NCI-H345 treated with DMSO at 0.1 percent for 48 hours (cell line): Measurements from ENCODE around the gene BLOC1S3.

ENCODE experiments used
- DNase-seq: peaks from one replicate; lab custom pipeline; 2025; ENCODE audit not compliant: unreplicated experiment; lab: John Stamatoyannopoulos, UW

Gene BLOC1S3

GRCh38 chr19:45146251-45146650 lies 32.3 kb upstream of the BLOC1S3 start:
- DNase-seq = no peak

- DNase-seq = no peak
Measured at GRCh38 chr19:45146741-45147205, 31.8 kb upstream of the BLOC1S3 start.

DNA sequence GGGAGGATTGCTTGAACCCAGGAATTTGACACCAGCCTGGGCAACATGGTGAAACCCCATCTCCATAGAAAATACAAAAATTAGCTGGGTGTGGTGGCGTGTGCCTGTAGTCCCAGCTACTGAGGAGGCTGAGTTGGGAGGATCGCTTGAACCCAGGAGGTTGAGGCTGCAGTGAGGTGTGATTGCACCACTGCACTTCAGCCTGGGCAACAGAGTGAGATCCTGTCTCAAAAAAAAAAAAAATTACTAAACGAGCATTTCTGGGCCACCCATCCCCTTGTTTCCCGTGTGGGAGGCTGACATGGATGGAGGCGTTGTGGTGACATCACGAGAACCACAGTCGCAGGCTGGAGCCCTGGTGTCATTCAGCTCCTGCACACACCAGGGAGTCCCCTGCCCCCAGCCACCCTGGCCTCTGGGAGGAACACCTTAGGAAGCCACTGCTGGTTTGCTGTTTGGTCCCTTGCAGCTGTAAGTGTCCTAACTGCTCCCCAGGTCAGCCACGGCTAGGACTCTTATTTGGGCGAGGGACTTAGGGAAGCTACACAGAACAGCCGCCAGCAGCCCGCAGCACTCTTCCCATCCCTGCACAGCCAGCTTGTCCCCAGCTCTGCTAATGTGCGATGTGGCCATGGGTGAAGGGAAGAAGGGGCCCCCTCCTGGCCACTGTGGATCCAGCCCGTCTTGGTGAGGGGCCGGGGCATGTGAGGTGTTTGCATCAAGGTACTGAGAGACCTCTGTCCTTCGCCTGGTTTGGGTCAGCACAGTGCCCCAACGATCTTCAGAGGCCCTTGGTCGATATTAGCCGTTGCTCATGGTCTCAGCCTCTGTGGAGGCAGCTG lies 30.5 kb upstream of the BLOC1S3 start:
- DNase-seq = no peak

DNA sequence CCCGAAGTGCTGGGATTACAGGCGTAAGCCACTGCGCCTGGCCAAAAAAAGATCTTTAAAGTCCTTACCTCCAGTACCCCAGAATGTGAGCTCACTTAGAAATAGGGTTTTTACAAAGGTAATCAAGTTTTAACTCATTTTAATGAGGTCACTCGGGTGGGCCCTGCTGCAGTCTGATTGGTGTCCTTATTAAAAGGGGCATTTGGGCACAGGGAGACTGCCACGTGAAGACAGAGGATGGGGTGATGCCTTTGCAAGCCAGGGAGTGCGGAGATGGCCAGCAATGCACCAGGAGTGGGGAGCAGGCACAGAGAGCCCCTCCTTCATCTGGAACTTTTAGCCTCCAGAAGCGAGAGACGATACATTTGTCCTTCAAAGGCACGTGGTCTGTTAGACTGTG lies 29.5 kb upstream of the BLOC1S3 start:
- DNase-seq = no peak

DNA sequence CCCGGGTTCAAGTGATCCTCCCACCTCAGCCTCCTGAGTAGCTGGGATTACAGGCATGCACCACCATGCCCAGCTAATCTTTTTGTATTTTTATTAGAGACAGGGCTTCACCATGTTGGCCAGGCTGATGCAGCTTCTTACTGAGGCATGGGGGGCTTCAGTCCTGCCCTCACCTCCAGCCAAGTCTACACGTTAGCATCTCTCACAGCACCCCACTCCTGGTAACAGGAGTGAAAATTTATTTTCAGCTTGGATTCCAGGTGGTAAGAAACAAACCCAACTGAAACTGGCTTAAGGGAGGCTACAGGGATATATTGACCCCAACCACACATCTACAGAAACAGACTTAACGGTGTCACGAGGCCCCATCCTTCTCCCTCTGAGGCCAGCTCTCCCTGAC lies 28.4 kb upstream of the BLOC1S3 start:
- DNase-seq = no peak

- DNase-seq = no peak
Measured at GRCh38 chr19:45150751-45151281, 27.8 kb upstream of the BLOC1S3 start.

DNA sequence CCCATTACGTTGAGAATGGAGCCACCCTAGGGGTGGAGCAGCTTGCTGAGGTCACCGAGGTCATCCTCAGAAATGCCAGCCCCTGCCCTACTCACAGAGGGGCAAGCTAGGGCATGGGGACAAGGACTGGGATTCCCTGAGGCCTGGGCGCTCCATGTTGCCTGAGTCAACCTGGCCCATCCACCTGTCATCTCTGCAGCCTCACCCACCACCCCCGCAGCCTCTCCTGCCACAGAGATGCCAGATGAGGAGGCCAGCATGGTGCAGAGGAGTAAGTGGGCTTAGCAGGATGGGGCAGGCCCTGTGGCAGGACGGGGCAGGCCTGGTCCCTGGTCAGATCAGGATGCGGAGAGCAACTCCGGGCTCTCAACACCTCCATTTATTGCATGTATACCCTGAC lies 27.3 kb upstream of the BLOC1S3 start:
- DNase-seq = no peak

DNA sequence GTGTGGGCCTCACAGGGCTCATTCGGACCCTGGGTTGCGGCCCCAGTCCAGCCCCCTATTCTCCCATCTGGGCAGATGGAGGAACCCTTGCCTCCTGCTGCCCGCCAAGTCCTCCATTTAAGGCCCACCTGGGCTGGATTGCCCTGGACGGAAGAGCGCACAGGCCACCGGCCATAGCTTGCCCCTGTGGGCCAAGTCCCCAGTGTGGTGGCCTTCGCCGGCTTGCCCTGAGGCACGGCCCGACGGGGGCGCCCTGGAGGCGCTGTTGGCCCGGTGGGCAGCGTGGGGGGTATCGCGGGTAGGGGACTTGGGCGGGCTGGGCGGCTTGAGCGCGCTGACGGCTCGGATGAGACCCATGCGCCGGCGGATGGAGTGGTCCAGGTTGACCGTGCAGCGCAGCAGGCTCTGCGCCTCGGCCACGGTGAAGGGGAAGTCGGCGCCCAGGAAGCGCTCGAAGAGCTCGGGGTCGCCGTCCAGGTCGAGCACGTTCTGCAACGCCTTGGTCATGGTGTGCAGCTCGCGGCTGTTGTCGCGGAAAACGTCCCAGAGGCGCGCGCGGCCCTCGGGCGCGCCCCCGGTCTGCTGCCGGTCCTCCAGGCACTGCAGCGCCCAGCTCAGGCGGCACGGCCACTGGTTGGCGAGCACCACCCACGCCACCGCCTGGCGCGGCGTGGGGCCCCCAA lies 26.6 kb upstream of the BLOC1S3 start:
- DNase-seq = no peak

- DNase-seq = no peak
Measured at GRCh38 chr19:45152504-45153338, 25.9 kb upstream of the BLOC1S3 start.

DNA sequence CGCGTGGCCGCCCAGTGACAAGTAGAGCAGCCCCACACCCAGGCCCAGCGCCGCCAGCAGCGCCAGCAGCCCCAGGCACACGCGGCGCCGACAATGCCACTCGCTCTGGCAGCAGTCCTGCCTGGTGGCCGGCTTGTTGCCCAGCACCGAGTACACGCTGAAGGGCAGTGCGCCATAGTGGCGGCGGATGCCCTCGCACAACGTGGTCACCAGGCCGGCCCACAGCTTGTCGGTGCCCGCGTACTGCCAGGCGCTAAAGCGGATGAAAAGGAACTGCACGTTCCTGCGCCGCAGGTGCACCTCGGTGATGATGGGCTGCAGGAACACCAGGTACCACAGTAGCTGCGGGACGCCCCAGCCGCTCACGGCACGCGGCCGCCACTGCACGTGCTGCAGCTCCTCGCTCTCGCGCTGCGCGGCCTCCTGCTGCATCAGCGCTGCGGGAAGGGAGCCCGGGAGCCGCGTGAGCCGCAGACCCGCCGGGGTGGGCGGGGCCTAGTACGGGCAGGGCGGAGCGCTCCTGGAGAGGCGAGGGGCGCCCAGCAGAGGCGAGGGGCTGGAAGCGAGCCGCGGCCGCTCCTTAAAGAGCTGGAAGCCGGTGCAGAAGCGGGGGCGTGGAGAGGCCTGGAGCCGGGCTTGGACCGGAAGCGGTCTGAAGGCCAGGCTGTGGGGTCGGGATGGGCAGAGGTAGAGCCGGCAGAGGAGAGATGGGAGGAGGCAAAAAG lies 25.1 kb upstream of the BLOC1S3 start:
- no peak for DNase-seq

DNA sequence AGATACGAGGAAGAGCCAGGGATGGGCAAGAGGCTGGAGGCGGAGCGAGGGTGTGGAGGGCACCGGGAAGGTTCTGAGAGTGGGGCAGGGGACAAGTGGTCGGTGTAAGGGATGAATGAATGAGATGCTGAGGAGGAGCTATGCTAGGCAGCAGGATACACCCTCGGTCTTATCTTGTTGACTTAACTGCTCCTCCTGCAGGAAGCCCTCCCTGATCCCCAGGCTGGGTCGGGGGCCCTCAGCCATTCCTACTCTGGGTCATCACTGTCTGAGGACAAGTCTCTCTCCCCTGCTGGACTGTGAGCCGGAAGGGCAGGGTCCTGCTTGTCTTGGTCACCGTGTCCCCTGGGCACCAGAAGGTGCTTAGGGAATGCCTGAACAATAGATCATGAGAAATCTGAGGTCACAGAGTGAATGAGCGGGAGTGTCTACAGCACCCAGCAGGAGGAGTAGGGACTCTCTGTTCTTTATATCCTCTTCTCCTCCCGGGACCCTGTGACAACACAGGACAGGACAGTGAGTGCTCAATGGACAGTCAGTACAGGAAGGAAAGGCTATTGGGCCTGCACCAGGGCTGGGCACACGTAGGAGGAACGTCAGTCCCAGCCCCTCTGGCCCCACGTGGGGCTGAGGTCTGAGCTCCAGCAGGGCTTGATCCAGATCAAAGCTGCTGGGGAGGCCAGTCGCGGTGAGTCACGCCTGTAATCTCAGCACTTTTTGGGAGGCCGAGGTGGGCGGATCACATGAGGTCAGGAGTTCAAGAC lies 24.3 kb upstream of the BLOC1S3 start:
- no peak for DNase-seq

DNA sequence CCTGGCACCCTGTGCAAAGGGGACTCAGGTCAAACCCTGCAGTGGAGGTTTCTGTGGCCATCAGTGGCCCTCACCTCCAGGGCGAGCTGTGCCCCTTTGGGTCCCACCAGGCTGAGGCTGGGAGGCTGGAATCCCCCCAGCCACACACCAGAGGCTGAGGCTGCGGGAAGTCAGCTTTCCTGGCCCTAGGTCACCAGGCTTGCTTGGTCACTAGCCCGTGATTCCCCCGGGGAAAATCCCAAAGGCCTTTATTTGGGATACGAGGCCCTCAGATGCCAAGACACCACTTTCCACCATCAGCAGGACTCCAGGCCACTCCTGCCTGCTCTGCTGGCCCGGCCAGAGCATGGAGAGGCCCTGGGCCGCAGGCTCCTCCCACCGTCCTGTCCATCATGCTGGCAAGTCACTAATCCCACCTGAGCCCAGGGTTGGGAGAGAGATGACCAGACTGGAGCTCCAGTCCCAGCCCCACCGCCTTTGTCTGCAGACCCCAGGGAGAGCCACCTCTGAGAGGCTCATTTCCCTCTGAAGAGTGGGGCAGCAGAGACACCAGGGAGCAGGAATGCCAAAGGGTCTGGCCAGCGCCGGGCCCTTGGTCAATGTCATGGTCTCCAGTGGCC lies 22.5 kb upstream of the BLOC1S3 start:
- no peak for DNase-seq

- no peak for DNase-seq
Measured at GRCh38 chr19:45156751-45157150, 21.8 kb upstream of the BLOC1S3 start.

- no peak for DNase-seq
Measured at GRCh38 chr19:45158503-45159209, 19.9 kb upstream of the BLOC1S3 start.

- DNase-seq = no peak
Measured at GRCh38 chr19:45159210-45159970, 19.2 kb upstream of the BLOC1S3 start.

DNA sequence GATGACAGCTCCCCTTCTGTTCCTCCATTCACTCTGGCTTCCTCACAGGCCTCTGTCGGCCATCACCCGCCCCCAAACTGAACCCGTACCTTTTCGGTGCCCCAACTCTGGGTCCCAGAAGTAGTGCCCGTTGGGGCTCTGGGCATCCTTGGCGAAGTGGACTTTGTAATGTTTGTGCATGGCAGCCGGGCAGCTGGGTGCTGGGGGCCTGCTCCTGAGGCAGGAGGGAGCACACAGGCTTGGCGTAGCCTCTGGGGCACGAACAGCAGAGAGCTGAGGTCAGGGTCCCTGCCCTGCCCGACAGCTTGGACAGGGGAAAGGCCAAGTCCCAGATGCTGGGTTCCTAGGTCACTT lies 18.6 kb upstream of the BLOC1S3 start:
- DNase-seq = no peak

GRCh38 chr19:45160870-45161737 lies 17.5 kb upstream of the BLOC1S3 start, which contains the start of gene NKPD1:
Gene NKPD1, minus strand, starts transcription at chr19:45160982. Its CDS starts 832 bp downstream, at chr19:45160150.
- DNase-seq = no peak
